AG10803 (cell line): ENCODE measurements around the gene YIPF5.

Source experiments
- DNase-seq: peaks from one replicate; pipeline ENCODE4 v3.0.0; 2010; ENCODE audit warnings: low read depth
- H3K4me3 ChIP-seq: 2 replicates; pipeline ENCODE4 v1.5.1; 2011; ENCODE audit warnings: mild to moderate bottlenecking, low read length, control low read depth
- TF ChIP-seq, protein P1 (sequence below): conservative IDR thresholded peaks from 2 replicates; pipeline ENCODE4 v1.5.1; 2011; ENCODE audit warnings: mild to moderate bottlenecking, low read length, control low read depth, inconsistent platforms

The YIPF5 gene

DNA sequence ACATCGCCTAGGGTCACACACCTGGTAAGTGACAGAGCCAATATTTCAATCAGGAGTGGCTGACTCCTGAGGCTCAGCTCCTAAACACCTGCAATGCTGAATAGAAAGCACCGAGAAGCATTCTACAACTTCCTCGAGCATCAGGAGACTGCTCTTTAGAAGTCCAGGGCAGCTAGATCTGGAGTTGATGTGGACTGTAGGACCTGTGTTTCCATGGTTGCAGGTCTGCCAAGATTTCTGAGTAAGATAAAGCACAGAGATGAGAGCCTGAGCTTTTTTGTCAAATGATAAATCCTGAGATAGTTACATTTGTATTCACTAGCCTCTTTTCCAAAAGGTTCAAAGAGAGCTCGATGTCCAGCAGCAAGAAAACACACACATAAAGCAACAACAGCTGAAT is 43.8 kb downstream of the YIPF5 start:
- DNase-seq = no peak
- TF ChIP-seq, protein P1, sequence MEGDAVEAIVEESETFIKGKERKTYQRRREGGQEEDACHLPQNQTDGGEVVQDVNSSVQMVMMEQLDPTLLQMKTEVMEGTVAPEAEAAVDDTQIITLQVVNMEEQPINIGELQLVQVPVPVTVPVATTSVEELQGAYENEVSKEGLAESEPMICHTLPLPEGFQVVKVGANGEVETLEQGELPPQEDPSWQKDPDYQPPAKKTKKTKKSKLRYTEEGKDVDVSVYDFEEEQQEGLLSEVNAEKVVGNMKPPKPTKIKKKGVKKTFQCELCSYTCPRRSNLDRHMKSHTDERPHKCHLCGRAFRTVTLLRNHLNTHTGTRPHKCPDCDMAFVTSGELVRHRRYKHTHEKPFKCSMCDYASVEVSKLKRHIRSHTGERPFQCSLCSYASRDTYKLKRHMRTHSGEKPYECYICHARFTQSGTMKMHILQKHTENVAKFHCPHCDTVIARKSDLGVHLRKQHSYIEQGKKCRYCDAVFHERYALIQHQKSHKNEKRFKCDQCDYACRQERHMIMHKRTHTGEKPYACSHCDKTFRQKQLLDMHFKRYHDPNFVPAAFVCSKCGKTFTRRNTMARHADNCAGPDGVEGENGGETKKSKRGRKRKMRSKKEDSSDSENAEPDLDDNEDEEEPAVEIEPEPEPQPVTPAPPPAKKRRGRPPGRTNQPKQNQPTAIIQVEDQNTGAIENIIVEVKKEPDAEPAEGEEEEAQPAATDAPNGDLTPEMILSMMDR = no peak

DNA sequence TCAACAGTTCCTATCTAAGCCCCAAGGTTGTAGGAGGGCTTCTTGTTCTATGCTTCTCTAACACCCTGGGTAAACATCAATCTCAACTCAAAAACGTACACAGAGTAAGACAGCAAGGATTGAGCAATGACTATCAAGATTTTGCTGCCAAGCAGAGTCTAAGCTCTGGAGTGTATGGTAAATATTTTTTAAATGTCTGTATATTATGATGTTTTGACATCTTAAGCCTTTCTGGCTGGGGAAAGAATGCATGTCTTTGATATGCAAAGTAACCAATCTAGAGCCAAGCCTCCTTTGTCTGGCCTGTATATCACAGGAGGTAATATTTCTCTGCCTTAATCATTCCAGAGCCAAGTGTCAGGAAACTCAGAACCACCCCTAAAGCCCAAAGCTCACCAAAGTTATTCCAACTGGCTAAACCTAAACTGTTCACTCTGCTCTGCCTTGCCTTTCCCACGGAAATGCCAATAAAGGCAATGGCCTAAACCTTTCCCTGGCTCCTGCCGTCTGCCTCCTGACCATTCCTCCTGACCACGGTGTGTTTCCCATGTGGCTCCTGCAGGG is 45.2 kb downstream of the YIPF5 start:
- no peak overlapping the region for H3K4me3 ChIP-seq
- TF ChIP-seq, protein P1 = no peak
- DNase-seq = peak; percentile 72

More for the DNA sequence above, 43.8 kb downstream of the YIPF5 start:
- H3K4me3 ChIP-seq = no peak overlapping the region

DNA sequence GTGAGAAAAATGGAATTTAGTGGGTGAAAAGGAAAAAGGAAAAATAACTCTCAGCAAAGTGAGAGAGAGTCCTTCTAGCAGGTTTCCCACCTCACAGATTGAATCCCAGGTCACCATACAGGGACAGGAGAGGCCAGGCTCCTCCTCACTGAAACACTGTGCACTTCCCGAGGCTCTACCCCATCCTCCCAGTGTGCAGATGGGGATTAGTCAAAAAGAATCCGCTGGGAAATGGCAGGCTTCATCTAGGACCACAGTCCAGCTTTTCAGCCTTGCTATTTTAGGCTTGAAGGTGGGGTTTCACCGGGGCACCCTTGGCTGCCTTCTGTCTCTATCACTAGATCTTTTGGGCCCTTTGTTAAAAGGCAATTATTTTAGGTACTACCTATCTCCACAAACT is 47.8 kb downstream of the YIPF5 start:
- DNase-seq = no peak
- TF ChIP-seq, protein P1 = no peak
- no peak overlapping the region for H3K4me3 ChIP-seq

DNA sequence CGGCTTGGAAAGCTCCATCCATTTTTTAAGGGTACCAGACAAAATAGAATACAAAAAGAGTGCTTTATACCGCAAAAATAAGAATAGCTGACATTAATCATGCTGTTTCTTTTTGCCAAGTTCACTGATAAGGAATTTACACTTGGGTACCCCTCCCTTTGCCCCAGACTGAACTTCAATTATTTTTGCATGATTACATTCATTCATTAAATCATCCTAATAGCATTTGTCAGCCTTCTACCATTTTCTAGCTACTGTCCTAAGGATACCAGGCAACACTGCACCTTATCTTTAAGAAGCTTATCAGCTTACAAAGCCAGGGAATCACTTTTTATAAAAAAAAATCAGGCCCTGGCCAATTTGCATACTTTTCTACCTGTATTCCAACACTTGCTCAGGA is 48.4 kb downstream of the YIPF5 start:
- H3K4me3 ChIP-seq = no peak overlapping the region
- no peak for DNase-seq
- TF ChIP-seq, protein P1 = no peak

DNA sequence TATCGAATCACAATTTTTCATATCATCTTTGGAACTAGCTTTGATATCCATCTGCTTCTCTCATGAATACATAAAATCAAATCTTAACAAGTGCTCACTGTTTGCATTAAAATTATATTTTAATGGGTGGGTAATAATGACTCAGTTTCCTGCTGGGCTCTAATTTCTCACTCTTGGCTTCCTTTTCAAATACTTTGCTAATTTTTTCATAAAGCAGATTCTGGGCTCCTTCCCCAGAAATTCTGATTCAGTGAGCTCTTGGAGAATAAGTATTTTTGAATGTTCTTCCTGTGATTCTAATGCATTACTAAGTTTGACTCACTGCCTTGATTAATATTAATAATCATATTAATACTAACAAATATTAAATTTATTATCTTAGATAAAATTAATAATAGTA is 48.9 kb downstream of the YIPF5 start:
- peak; percentile 21 for DNase-seq
- no peak overlapping the region for H3K4me3 ChIP-seq
- TF ChIP-seq, protein P1 = no peak

DNA sequence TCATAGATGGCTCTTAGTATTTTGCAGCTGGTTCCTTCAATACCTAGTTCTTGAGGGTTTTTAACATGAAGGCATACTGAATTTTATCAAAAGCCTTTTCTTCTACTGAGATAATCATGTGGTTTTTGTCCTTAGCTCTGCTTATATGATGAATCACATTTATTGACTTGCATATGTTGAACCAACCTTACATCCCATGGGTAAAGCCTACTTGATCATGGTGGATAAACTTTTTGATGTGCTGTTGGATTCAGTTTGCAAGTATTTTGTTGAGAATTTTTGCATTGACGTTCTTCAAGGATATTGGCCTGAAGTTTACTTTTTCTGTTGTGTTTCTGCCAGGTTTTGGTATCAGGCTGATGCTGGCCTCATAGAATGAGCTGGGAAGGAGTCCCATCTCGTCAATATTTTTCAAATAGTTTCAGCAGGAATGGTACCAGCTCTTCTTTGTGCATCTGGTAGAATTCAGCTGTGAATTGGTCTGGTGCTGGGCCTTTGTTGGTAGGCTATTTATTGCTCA is 49.7 kb downstream of the YIPF5 start:
- no peak for DNase-seq
- H3K4me3 ChIP-seq = no peak overlapping the region
- TF ChIP-seq, protein P1 = no peak

DNA sequence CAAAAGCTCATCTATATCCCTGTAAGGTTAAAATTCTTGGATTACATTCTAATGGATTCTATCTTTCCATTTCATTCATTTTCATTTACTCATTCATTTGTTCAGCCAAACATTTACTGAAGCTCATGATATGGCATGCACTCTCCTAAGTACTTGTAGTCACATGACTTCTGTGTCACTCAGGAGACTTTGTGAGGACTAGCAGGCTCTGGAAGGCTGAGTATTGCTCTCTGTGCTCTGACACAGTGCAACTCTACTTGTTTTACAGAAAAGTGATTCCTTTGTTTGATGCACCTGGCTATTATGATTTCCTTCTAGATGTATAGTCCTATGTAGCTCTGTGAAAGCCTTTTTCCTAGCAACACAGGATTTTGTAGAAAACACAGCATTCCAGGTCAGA is 53.0 kb downstream of the YIPF5 start:
- no peak overlapping the region for H3K4me3 ChIP-seq
- TF ChIP-seq, protein P1 = no peak
- no peak for DNase-seq
